Activated T-helper 9 cell treated with anti-CD3 and anti-CD28 coated beads, Interleukin-2, amount 50 U/mL, for 16 hours (primary cell): ENCODE results near the gene ZNF746.
"Not testable (repeated sequence)": the region's sequence is repeated elsewhere in the genome, so short reads cannot be mapped to it uniquely, and the experiment has no call there.

ENCODE experiments used
- DNase-seq: peaks from one replicate; pipeline ENCODE4 v3.0.0-alpha.2; 2020; ENCODE audit warnings: low read depth

Gene ZNF746

DNA sequence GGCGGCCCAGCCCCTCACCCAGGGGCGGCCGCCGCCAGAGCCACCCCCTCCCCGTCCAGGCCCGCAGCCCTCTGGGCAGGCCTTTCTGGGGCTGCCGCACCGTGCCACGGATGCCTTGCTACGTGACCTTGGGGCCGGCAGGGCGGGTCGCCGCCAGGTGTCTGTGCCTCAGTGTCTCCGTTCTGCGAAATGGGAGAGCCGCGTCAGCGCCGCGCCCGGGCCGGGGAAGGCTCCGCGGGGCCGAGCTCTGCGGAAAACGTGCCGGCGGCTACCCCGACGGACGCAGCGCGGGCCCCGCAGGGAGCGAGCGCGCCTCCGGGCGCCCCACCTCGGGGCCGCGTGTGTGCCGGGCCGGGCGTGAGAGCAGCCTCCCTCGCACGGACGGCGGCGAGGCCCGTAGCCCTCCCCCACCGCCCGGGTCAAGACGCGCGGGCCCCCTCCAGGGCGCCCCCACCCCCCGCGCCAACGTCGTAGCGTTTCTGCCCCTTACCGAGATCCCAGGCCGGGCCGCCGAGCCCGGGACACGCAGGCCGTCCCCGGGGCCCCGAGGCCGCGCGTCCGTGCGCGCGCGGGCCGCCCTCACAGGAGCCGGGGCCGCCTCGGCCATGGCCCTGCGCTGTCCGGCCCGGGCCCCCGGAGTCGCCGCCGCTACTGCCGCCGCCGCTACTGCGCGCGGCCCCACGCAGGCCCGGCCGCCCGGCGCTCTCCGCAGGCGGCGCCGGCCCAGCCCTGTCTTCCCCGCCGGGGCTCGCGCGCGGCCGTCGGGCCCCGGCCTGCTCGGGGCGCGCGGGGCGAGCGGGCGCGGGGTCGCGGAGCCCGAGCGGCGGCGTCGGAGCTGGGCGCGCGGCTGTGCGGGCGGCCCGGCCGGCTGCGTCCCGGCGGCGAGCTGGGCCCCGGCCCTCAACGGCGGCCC, 37.8 kb downstream of the ZNF746 start:
- DNase-seq: no peak

DNA sequence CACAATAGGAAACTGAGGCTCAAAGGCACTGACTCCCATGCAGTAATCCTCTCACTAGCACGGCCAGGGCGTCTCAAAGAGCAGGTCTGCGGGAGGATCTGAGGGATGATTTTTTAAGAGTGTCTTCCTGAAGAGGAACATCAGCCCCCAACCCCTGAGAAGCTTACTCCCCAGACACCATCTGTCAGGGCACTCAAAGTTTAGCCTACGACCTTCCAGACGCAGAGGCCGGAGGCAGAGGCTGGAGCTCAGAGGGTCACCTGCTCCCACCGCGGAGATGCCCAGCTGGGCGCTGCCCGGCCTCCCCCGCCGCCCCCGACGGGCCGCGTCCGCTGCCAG, 38.4 kb downstream of the ZNF746 start:
- DNase-seq: no peak

DNA sequence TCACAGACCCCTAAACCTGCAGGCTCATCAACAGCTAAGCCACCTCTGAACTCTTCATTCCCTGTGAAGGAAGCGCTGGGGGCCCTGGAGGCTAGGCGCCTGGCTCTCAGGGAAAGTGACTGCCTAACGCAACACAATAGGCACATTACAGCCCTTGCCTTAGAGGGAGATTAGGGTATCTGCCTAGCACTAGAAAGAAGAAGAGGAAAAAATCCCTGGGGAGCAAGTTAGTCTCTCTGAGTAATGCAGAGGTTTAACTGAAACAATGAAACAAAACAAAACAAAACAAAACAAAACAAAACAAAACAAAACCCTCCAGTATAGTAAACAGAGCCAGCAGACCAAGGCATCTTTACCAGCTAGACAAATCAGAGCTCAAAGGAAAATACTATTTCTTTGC, 39.4 kb downstream of the ZNF746 start:
- no peak for DNase-seq

DNA sequence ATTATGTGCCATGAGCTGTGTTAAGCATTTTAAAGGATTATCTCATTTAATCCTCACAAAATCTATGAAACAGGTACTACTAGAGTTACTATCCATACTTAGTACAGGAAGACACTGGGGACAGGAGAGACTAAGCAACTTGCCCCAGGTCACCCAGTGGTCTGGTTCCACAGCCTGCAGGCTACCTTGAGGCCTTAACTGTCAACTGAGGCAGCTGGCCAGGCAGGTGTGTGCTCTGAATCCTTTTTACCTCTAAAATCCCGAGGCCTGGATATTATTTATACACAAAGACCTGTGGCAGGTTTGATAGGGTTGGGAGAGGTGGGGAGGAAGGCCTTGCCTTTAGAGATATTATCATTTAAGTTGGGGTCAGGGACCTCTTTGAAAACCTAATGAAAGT, 39.8 kb downstream of the ZNF746 start:
- no peak for DNase-seq

DNA sequence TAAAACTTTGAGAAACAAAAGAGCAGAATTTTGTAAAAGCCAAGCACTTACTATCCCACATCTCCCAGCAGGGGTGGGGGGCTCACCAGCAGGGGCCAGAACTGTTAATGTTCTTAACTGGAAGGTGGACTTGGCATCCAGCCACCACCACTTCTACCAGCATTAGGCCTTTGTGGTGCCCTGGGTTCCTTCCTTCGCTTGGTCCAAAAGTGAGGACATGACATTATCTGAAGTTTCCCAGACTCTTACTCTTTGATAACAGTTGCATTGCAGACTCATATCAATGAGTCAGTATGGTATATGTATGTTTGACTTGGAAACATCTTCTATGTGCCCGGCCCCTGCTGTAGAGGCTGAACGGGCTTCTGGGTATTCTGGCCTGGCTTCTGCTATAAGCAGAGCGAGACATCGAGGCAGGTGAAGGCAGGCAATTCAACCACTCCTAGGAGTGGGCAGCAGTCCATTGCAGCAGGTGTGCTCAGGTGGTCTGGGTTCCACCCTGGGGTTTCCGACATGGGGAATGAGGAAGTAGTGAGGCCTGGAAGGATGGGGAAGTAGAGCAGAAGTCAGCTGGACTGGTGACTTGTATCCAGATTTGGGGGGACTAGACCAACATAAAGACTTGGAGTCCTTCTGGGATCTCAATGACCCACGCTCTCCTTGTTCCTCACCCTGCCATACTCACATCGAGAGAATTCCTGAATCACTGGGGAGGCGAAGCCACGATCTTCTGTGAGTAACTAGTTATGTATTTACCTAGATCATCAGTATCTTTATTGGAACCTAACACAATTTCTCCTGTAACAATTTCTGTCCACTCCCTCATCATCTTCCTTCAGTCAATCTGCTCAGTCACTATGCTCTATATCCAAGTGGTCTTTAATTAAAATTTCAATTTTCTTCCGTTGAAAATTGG, 40.8 kb downstream of the ZNF746 start:
- DNase-seq: no peak

DNA sequence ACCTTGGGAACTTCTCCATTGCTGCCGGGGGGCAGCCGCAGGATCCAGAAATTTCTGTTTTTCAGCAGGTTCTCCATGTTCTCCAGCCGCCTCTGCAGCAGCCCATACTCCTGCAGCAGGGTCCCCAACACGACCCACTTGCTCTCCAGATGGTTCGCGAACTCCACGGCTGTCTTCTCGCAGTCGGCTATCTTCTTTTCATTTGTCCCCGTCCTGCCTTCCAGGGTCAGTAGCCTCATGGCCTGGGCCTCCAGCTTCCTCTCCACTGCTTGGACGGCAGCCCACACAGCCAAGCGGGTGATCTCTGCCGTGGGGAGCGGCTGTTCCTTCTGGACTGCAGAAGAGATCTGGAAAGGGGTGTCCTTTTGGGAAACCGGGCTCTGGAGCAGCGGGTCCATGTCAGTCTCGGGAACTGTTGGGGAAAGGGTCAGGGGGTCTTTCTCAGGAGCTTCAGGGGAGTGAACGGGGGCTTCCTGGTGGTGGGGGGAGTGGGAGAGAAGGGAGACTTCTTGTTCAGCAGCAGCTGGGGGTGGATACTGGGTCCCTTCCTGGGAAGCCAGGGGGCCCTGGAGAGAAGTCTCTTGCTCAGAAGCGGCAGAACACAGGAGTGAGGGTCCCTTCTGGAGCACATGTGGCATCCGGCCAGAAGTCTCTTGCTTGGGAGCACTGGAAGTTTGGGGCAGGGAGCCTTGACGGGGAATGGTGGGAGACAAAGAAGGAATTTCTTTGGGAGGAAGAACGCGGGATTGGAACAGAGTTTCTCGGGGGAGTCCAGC, 42.2 kb downstream of the ZNF746 start:
- DNase-seq: no peak

DNA sequence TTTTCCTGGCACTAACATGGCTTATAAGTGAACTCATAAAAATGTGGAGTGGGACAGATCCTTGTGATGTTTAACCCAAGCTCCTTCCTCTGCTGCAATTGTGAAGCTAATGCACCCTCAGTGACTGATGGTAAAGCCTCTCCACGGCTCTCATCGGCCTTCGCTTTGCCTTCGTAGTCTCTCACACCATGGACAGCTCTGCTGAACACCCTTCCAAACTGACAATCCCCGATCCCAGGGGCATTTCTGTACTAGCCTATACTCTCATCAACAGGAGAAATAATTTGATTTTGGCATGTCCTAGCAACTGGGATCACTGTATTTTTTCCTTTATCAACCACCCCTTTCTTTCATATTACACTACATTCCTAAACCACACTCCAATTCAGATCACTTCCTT, 42.9 kb downstream of the ZNF746 start:
- DNase-seq: no peak

DNA sequence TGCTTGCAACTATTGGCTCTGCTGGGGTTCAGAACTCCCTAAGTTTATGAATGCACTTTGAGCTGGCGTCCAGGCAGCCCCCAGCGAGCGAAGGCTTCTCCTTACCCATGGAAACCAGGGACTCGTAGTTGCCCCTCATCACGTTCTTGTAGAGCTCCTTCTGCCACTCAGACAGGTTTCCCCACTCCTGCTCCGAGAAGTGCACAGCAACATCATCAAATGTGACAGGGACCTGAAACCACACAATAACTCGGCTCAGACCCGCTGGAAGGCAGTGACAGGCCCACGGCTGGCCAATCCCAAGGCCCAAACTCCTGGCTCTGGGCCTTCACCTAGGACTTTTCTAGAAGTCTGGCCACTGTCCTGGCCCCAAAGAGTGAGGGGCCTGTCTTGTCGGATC, 43.6 kb downstream of the ZNF746 start:
- no peak for DNase-seq

DNA sequence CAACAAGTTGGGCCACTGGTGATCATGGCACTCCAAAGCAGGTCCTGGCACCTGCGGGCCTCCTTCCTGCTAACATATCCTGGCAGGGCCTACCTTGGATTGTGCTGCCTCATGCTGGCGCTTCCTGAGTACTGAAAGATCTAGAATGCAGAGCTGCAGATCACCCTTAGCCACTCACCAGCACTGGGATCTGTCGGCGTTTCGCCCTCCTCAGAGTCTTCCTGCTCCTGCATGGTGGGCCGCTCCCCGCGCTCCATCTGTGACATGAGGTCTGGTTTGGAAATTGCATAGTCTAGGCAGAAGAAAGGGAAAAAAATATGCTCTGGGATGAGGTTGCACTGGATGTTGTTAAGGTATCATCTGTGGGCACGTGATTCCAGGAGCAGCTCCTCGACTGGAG, 46.8 kb downstream of the ZNF746 start:
- DNase-seq: no peak

DNA sequence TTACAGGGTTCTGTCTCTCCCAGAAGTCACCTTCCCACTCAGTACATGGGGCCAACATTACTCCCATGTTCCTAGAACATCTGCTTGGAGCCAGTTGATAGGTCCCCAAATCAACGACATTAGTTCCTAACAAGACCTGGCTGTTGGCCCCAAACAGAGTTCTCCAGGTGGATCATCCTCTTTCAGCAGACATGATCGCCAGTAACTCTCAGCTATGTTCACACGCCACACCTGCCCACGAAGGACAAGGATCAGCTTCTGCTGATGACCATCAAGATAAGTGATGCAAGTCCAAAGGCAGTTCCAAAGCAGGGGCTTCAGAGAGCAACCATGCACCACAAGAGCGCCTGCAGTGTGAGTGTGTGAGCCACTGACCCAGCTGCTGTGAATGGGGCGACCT, 47.7 kb downstream of the ZNF746 start:
- no peak for DNase-seq

DNA sequence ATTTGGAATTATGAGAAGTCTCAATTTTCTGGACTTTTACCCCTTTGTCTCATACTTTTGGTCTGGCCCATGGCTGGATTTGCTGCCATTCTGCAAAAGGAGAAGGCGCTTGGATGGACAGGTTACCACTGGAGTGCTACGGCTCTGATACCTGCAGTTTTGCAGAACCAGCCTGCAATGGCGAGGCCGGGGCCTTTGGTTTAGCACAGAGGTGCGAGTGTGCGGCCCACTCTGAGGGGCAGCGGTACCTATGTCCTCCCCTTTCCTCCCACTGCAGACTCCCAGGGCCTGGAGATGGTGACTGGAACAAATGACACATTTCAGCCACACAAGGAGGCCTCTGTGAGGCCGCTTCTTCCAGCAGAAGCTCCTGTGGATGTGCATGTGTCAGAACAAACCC, 48.6 kb downstream of the ZNF746 start:
- no peak for DNase-seq

DNA sequence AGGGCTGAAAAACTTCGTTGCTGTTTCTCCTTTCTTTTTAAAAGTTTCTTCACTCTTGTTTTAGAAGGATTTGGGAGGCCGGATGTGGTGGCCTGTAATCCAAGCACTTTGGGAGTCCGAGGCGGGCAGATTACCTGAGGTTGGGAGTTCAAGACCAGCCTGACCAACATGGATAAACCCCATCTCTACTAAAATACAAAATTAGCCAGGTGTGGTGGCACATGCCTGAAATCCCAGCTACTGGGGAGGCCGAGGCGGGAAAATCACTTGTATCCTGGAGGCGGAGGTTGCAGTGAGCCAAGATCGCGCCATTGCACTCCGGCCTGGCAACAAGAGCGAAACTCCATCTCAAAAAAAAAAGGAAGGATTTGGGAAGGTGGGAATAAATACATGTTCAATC, 51.6 kb downstream of the ZNF746 start:
- DNase-seq: not testable (repeated sequence)

DNA sequence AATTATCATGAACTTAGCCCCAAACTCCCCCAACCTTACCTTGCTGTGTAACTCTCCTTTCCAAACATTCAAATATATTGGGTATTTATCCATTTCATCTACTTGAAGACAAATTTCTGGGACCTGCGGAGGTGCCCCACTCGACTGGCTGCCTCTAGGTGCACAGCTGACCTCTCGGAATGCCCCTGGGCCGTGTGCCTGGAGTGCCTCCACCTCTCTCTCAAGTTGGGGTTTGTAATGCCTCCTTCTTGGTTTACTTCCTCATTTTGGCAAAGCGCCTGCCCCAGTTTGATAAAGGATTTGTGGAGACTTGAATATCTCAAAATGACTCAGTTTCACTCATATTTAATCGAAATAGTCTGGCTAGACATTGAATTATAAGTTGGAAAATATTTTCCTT, 53.3 kb downstream of the ZNF746 start:
- no peak for DNase-seq

DNA sequence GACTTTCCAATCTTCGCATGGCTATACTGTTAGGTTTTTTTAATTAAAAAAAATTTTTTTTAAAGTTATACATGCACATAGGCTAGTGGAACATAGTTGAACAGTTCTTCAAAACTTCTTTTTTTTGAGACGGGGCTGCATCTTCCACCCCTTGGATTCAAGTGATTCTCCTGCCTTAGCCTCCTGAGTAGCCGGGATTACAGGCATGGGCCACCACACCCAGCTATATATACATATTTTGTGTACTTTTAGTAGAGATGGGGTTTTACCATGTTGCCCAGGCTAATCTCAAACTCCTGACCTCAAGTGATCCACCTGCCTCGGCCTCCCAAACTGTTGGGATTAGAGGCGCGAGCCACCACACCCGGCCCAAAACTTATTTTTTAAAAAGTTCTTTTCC, 54.1 kb downstream of the ZNF746 start:
- DNase-seq: no peak

DNA sequence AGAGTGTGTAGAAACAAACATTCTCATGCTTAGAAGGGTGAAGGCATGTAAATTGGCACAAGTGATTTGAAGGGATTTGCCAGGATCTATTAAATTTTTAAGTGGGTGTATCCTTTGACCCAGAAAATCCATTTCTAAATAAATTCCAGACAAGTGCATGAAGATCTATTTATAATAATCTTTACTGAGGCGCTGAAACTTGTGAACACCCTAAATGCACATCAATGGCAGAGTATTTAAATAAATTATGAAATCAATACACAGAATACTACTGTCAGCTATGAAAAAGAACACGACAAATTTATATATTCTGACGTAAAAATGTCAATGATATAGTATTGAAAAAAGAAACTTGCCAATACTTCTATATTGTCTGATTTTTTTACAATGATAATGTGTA, 54.7 kb downstream of the ZNF746 start:
- DNase-seq: no peak

DNA sequence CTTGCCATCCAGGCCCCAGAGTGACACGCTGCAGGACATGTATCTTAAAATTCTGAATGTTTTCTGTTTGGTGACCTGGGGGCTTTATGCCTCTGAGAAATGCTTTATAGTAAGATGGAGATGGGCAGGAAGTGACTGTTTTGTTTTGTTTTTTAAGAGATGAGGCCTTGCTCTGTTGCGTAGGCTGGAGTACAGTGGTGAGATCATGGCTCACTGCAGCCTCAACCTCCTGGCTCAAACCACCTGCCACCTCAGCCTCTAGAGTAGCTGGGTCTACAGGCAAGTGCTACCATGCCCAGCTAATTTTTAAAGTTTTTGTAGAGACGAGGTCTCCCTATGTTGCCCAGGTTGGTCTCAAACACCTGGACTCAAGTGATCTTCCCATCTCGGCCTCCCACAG, 57.4 kb downstream of the ZNF746 start:
- no peak for DNase-seq

DNA sequence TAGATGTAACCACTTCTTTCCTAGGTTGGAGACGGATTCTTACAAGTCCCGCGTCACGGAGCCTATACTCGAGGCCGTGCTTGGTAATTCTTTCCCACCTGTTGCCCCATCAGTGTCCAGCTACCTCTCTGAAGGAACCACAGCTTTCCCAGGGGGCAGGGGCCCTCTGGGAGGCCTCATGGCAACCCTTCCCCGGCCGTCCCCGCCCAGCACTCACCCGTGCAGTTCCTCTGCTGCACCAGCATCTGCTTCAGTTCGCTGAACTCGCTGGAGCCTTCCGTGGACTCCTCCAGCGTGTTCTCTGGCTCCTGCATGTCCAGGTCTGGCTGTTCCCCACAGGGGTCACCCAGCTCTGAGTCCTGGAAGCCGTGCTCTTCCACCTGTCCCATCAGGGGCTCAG, 61.3 kb downstream of the ZNF746 start:
- no peak for DNase-seq

DNA sequence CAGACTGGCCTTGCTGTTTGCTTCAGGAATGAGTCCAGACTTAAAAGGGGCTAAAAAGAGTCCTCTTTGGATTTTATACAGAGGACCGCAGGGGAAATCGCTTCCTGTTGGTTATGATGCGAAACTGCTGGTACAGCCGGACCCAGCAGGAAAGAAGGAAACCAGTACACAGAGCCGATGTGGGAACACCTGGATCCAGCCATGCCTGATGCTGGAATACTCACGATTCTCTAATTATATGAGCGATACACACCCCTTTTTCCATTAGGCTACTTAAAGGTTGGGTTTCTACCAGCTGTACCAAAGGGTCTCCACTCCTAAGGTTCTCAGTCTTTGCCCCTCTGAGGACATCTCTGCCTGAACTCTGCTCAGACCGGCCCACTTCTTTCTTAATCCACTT, 64.5 kb downstream of the ZNF746 start:
- no peak for DNase-seq

DNA sequence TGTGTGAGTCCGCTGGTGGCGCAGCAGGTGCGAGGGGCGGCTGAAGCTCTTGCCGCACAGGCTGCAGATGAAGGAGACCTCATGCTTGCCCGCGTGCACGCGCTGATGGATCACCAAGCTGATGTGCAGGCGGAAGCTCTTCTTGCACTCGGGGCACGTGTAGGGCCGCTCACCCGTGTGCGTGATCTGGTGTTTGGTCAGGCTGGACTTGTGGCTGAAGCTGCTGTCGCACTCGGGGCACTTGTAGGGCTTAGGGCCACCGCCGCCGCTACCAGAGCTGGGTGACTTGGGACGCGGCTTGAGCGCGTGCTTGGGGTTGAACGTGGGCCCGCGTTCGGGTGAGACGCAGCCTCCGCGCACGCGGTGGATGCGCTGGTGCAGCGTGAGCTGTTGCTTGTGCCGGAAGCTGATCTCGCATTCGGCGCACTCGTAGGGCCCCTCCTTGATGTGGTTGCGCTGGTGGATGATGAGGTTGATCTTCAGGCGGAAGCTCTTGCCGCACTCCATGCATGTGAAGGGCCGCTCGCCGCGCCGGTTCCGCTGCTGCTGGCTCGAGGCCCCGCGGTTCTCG, 65.4 kb downstream of the ZNF746 start:
- DNase-seq: no peak

DNA sequence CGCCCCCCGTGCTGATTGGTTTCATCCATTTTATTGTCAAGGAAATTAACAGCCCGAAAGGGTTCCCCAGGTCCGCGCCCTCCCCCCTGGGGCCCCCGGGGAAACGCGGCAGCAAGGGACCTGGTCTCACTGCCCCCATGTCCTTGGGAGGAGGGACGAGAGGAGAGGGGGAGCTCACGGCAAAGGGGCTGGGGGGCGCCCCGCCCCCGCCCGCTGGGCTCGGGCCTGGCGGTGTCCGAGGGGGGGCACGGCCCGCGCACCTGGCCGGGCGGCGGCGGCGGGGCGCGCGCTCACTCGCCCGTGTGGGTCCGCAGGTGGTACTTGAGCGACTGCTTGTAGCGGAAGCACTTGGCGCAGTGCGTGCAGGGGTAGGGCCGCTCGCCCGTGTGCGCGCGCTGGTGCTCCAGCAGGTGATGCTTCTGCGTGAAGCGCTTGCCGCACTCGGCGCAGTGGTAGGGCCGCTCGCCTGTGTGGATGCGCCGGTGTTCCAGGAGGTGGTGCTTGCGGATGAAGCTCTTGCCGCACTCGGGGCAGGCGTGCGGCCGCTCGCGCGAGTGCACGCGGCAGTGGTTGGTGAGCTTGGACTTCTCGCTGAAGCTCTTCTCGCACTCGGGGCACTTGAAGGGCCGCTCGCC, 66.0 kb downstream of the ZNF746 start:
- no peak for DNase-seq

DNA sequence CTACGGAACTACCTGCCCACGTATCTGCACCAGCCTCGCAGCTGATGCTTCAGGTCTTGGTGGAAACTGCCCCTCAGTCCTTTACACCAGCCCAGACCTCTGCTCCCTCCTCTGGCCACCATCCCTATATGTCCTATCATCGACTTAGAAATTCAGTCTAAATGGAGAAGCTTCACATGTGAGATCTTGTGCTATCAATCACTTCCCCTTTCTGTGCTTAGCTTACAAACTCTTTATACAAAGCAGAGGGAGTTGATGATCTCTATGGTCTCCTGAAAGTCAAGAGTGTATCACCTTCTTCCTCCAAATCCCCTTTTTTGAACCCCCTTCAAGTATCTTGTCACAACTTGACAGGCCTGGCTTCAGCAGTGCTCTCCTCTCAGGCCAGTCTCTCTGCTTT, 67.4 kb downstream of the ZNF746 start:
- no peak for DNase-seq

DNA sequence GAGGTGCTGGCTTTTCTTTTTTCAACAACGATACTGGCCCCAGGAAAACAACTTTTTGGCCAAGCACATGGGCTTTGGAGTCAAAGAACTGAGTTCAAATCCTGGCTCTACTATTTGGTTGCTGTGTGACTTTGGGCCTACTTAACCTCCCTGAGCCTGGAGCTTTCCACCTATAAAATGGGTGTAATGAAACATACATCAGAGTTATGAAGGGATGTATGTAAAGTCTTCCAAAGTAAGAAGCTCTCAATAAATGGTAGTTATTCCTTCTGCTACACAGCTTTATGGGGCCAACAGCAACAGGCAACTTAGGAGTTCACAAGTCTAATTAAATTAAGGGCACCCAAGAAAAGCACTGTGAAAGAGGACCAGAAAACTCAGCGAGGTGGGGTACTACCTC, 69.7 kb downstream of the ZNF746 start:
- no peak for DNase-seq
